ENCODE measurements around the gene ZBTB47.
A peak's percentile ranks its signal among the peaks of the same experiment; 100 is the strongest.

The ZBTB47 gene

DNA sequence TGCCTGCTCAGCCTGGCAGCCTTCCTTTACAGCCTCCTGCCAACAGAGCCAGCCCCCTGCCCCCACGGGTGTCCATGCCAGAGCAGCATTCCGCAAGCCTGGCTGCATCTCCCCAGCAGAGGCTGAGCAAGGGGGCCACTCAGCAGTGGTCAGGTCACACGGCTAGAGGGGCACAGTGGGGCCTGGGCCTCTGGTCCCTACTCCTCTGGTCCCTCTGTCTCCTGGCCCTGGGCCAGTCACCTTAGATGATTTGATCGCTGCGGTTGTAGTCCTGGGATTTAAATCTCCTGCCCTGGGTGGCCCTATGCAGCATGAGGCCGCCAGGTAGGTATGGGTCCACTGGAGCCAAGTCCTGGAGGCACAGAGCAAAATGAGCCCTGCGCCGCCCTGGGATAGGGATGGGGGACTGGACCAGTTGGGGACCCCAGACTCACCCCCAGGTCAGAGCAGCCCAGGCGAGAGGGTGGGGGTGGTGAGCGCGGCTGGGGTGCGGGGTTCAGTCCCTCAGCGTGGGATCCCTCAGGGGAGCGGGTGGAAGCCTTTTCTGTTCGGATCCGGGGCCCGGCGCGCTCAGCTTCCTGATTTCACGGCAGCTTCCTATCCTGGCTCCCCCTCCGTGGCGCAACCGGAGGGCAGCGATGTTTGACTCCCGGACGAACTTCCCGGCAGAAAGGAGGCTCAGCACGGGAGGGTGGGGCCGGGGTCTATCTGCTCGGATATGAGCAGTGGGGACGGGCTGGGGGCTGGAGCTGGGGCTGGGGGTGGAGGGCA, at the start of gene ZBTB47:
Gene ZBTB47 (plus strand): TSS at position 138 of the 771 bp plus-strand sequence. CDS start 4,659 bp downstream, outside the sequence.
- DNase-seq (ENCODE audit: low read depth in 2 of 2): no peak

GRCh38 chr3:42605546-42606173, 47.8 kb upstream of the ZBTB47 start:
- DNase-seq (ENCODE audit: low read depth in 2 of 2): no peak

DNA sequence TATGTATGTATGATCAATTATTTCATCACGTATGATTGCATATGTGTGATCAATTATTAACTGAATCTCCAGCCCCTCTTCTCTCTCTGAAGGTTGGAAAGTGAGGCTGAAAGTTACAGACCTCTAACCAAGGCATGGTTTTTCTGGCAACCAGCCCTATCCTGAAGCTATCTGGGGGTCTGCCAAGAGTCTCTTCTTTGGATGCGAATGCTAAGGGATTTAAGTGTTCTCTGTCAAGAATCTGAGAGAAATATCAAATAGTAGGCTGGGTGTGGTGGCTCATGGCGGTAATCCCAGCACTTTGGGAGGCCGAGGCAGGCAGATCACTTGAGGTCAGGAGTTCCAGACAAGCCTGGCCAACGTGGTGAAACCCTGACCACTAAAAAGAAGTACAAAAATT, 44.9 kb upstream of the ZBTB47 start:
- DNase-seq (ENCODE audit: low read depth in 2 of 2): no peak

DNA sequence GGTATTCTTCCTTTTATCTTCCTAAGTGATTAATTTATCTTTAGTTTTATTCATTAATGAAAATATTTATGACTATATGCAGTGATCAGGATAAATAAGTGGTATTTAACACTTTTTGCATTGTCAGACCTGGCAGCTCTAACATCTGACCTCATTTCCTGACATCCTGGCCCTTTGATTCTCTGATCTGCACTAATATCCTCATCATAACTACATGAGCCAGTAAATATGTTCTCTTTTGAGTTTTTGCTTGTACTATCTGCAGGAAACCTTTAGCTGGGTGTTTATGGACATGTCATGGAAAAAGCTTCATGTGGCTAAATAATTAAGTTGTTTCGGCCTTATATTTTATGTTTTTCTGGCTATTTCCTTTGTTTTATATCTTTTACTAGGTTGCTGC, 42.5 kb upstream of the ZBTB47 start:
- no peak for DNase-seq (ENCODE audit: low read depth in 2 of 2)

DNA sequence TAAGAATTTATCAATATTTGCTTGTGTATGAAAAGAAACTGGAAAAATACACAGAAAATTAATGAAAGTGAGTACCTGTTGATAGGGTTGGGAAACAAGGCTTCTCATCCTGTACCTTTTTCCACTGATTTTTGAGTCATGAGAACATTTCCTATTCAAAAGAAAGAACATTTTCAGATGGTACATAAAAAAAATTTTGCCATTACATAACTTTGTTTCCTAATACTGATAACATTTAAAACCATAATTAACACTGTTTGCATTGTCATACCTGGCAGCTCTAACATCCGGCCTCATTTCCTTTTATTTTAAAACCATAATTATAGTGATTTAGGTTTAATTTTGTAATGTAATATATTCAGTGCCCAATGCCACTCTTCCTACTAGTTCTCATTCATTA, 41.3 kb upstream of the ZBTB47 start:
- DNase-seq (ENCODE audit: low read depth in 2 of 2): no peak

GRCh38 chr3:42612928-42613327, 40.6 kb upstream of the ZBTB47 start:
- no peak for DNase-seq (ENCODE audit: low read depth in 2 of 2)

GRCh38 chr3:42613462-42613861, 40.0 kb upstream of the ZBTB47 start:
- DNase-seq (ENCODE audit: low read depth in 2 of 2): no peak

GRCh38 chr3:42631620-42632019, 21.9 kb upstream of the ZBTB47 start:
- no peak for DNase-seq (ENCODE audit: low read depth in 2 of 2)

DNA sequence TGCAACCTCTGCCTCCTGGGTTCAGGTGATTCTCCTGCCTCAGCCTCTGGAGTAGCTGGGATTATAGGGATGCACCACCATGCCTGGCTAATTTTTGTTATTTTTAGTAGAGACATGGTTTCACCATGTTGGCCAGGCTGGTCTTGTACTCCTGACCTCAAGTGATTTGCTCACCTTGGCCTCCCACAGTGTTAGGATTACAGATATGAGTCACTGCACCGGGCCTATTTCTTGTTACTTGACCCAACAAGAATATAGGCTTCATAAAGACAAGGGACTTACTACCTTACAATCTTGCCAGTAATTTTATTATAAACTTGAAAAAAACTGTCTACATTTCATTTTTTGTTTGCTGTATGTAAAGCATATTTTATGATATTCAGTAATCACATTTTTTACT, 21.4 kb upstream of the ZBTB47 start:
- no peak for DNase-seq (ENCODE audit: low read depth in 2 of 2)

DNA sequence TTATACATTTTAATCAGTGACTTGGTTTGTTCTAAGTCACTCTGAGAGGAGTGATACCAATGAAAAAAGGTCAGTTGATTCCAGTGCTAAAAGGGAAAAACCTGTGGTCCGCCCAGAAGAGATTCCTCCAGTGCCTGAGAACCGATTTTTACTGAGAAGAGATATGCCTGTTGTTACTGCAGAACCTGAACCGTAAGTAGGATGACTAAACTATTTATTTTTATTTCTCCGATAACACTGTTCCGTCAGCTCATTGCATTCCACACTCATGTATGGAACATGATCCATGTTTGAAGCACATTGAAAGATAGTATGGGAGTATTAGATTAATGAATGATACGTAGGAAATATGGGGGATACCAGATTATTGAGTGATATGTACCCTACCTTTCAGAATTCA, 20.0 kb upstream of the ZBTB47 start:
- no peak for DNase-seq (ENCODE audit: low read depth in 2 of 2)

DNA sequence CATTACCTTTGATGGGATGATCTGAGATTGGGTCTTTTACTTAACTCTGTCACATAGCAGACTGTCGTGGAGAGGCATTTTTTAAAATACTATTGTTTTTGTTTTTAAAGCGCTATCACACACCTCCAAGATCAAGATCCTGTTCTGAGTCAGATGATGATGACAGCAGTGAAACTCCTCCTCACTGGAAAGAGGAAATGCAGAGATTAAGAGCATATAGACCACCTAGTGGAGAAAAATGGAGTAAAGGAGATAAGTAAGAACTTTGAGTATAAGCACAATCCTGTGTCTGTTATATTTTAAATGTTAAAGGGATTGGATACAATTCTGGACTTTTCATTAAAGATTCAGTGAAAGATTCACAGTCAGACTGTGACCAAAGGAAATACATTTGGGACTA, 18.4 kb upstream of the ZBTB47 start:
- DNase-seq (ENCODE audit: low read depth in 2 of 2): no peak

GRCh38 chr3:42637001-42637400, 16.5 kb upstream of the ZBTB47 start:
- DNase-seq (ENCODE audit: low read depth in 2 of 2): no peak

DNA sequence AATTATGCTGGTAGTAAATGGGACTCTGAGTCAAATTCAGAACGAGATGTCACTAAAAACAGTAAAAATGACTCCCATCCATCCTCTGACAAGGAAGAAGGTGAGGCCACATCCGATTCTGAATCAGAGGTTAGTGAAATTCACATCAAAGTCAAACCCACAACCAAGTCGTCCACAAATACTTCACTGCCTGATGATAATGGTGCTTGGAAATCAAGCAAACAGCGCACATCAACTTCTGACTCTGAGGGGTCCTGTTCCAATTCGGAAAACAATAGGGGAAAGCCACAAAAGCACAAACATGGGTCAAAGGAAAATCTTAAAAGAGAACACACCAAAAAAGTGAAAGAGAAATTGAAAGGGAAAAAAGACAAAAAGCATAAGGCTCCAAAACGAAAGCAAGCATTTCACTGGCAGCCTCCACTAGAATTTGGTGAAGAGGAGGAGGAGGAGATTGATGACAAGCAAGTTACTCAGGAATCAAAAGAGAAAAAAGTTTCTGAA, 15.1 kb upstream of the ZBTB47 start:
- DNase-seq (ENCODE audit: low read depth in 2 of 2): peak in 1 of 2 donors; percentile 15

DNA sequence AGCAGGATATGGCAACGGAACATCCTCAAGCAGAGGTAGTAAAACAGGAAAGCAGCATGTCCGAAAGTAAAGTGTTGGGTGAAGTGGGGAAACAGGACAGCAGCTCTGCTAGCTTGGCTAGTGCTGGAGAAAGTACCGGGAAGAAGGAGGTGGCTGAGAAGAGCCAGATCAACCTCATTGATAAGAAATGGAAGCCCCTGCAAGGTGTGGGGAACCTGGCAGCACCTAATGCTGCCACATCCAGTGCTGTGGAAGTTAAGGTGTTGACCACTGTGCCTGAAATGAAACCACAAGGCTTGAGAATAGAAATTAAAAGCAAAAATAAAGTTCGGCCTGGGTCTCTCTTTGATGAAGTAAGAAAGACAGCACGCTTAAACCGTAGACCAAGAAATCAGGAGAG, 14.3 kb upstream of the ZBTB47 start:
- DNase-seq (ENCODE audit: low read depth in 2 of 2): no peak

GRCh38 chr3:42640129-42640528, 13.4 kb upstream of the ZBTB47 start:
- DNase-seq (ENCODE audit: low read depth in 2 of 2): no peak

DNA sequence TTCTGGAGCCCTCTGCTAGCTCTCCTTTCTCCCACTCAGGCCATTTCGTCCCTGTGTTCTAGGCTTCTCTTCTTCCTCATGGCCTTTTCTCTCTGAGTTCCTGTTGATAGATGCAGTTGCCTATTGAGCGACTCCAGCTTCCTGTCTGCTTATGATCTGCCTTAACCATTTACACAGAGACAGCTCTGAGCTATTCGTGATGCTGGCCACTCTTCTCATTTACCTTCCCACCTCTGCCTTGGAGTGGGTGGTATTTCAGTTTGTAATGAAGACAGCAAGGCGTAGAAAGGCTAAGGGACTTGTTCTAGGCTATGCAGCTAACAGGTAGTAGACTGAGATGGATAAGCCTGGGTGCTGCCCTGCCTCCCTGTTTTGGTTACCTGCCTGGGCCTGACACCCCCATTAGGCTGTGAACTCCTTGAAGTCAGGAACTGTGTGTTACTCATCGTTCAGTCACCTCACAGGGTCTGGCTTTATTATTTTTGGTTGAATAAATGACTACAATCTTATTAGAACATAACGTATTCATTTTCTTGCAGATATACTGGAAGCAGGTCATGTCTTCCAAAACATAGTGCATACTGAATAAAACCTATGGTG, 12.6 kb upstream of the ZBTB47 start:
- no peak for DNase-seq (ENCODE audit: low read depth in 2 of 2)

DNA sequence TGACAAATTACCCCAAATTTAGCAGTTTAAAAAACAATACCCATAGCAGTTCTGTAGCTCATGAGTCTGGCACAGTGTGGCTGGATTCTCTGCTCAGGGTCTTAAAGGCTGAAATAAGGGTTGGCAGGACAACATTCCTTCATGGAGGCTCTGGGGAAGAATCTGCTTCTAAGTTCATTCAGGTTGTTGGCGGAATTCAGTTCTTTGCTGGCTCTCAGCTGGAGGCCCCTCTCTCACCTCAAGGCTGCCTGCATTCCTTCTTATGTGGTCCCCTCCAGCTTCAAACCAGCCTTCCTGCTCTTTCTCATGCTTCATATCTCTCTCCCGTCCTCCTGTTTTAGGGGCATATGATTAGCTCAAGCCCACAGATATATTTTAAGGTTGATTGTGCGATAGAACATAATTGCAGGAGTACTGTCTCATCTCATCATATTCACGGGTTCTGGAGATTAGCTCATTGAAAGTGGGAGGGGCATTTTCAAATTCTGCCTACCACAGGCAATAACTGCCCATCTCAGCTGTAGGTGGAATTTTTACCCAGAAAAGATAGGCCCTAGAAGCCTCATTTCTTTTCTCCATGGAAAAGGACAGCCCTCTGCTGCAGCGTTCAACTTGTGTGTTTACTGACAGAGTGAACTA, 5.6 kb upstream of the ZBTB47 start:
- no peak for DNase-seq (ENCODE audit: low read depth in 2 of 2)

DNA sequence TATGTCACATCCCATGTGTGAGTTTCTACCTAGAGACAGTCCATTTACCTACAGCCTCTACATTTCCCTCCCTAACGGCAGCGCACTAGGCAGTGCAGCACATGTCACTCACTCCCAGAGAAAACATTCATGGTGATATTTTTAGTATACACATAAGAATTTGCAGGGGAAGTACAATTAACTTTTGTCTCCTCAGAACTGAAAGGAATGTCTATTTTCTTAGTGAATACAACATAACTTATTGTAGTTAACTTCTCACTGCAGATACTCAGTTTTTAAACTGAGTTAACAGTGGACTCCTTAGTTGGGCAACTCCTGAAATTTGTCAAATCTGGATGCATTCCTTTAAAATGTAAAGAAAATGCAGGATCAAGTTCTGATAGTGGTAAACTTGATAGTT, 4.5 kb upstream of the ZBTB47 start:
- no peak for DNase-seq (ENCODE audit: low read depth in 2 of 2)

DNA sequence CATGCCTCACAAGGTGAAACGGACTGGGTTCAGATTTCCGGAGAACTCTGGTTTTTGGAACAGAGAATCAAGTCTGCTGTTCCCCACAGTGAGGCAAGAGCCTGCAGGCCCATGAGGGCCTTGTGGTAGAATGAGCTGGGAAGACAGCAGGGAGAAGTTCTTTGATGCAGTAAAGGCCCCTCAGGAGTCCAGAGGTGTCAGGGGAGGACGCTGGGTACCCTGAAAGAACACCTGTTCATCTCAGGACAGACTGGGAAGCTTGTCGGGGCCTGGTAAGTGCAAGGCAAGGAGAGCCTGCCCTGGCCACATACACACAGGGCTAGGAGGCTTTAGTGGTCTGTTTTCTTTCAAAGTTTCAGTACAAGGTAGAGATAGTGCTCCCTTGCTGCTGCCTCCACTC, 3.7 kb upstream of the ZBTB47 start:
- no peak for DNase-seq (ENCODE audit: low read depth in 2 of 2)

GRCh38 chr3:42651248-42652091, 2.0 kb upstream of the ZBTB47 start:
- DNase-seq (ENCODE audit: low read depth in 2 of 2): no peak

- no peak for DNase-seq (ENCODE audit: low read depth in 2 of 2)
Measured at GRCh38 chr3:42652251-42652610, 1.3 kb upstream of the ZBTB47 start.

Measured in stimulated activated CD8-positive, alpha-beta memory T cell treated with anti-CD3 and anti-CD28 coated beads, Interleukin-15, amount 100 ng/mL, for 48 hours (primary cell).